Brain microvascular endothelial cell (primary cell): Measurements from ENCODE around the gene HERC5.

ENCODE experiments used
- DNase-seq: peaks from one replicate; pipeline ENCODE4 v3.0.0-alpha.2; 2020
- H3K27ac ChIP-seq: fragments of 250-450 bp; sonication (Bioruptor Pico); 2 replicates; pipeline ENCODE4 v1.5.1; 2020; ENCODE audit warnings: mild to moderate bottlenecking, moderate library complexity
- H3K27me3 ChIP-seq: fragments of 250-450 bp; sonication (Bioruptor Pico); replicated peaks from 2 replicates; pipeline ENCODE4 v1.5.1; 2020; ENCODE audit warnings: mild to moderate bottlenecking
- H3K36me3 ChIP-seq: fragments of 250-450 bp; sonication (Bioruptor Pico); replicated peaks from 2 replicates; pipeline ENCODE4 v1.5.1; 2020; ENCODE audit warnings: mild to moderate bottlenecking
- H3K4me3 ChIP-seq: 2 replicates; pipeline ENCODE4 v1.5.1; 2011; ENCODE audit warnings: low read depth, mild to moderate bottlenecking, control low read depth, low read length, moderate library complexity
- CTCF ChIP-seq: IDR thresholded peaks from 2 replicates; pipeline ENCODE4 v1.5.1; 2011; ENCODE audit warnings: low read depth, mild to moderate bottlenecking, moderate library complexity, low read length, control low read depth, inconsistent platforms; ENCODE audit errors: missing control alignments
- in situ Hi-C: cut with HindIII; loops from 2 replicates; pipeline ENCODE4 v1.10.0; 2017; ENCODE audit warnings: low sequenced_read_pairs, low pct_ligation_motif_present

HERC5 gene

GRCh38 chr4:88456670-88457306 is at the start of gene HERC5:
TSS of gene HERC5 (plus strand) at chr4:88457119. CDS start at chr4:88457270, 151 bp downstream.
- DNase-seq = peak; percentile 86
- Histone ChIP-seq H3K27me3 (peaks cover 2% of the 10 kb centered on the region), H3K4me3 (peak within 1 kb of the TSS; percentile 64), H3K36me3 (no peaks in the 10 kb centered on the region), H3K27ac (no peak within 1 kb of the TSS)
- TF ChIP-seq CTCF = peak; percentile 79
- in situ Hi-C loops = no loop called here

DNA sequence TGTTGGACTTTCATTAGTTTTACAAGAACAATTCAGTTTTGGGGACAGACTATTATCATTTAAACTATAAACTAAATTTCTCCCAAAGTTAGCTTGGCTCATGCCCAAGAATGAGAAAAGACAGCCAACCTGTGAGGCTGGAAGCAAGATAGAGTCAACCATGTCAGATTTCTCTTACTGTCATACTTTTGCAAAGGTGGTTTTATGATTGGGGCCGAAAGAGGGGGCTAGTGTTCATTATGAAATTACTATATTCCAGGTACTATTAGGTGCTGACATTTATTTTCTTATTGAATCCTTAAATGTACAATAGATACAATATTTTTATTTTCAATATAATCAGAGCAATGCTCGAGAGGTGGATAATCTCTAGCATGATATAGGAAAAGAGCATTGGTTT is 47.7 kb upstream of the HERC5 start:
- no peak for TF ChIP-seq CTCF
- in situ Hi-C loops = no loop called here
- H3K4me3 ChIP-seq = no peak overlapping the region
- no peaks in the 10 kb centered on the region for H3K27me3 ChIP-seq
- no peak for DNase-seq
- no peak overlapping the region for H3K27ac ChIP-seq
- no peaks in the 10 kb centered on the region for H3K36me3 ChIP-seq

- in situ Hi-C loops = no loop called here
- no peak overlapping the region for H3K27ac ChIP-seq
- H3K36me3 ChIP-seq = no peaks in the 10 kb centered on the region
- no peak for TF ChIP-seq CTCF
- no peak overlapping the region for H3K4me3 ChIP-seq
- no peak for DNase-seq
- H3K27me3 ChIP-seq = no peaks in the 10 kb centered on the region
Observed at GRCh38 chr4:88409789-88410188, 47.1 kb upstream of the HERC5 start.

- no peak overlapping the region for H3K4me3 ChIP-seq
- DNase-seq = no peak
- no peak overlapping the region for H3K27ac ChIP-seq
- no peak for TF ChIP-seq CTCF
- in situ Hi-C loops = no loop called here
- H3K27me3 ChIP-seq = no peaks in the 10 kb centered on the region
- H3K36me3 ChIP-seq = no peaks in the 10 kb centered on the region
Observed at GRCh38 chr4:88411491-88412096, 45.3 kb upstream of the HERC5 start.

GRCh38 chr4:88413801-88414200 is 43.1 kb upstream of the HERC5 start:
- Histone ChIP-seq H3K27me3 (no peaks in the 10 kb centered on the region), H3K4me3 (no peak overlapping the region), H3K36me3 (no peaks in the 10 kb centered on the region), H3K27ac (no peak overlapping the region)
- in situ Hi-C loops = no loop called here
- no peak for DNase-seq
- TF ChIP-seq CTCF = no peak

- Histone ChIP-seq H3K4me3 (no peak overlapping the region), H3K36me3 (no peaks in the 10 kb centered on the region), H3K27me3 (no peaks in the 10 kb centered on the region), H3K27ac (no peak overlapping the region)
- in situ Hi-C loops = no loop called here
- no peak for TF ChIP-seq CTCF
- DNase-seq = no peak
Observed at GRCh38 chr4:88414755-88415154, 42.2 kb upstream of the HERC5 start.
